ENCODE measurements around the gene AUTS2.

The AUTS2 gene

GRCh38 chr7:70134029-70134770 is 535.9 kb downstream of the AUTS2 start:
- DNase-seq (ENCODE audit: low read depth) = no peak

GRCh38 chr7:70135656-70136055 is 537.4 kb downstream of the AUTS2 start:
- DNase-seq (ENCODE audit: low read depth) = no peak

- DNase-seq (ENCODE audit: low read depth) = no peak
These were observed 538.9 kb downstream of the AUTS2 start for GRCh38 chr7:70137126-70137525.

GRCh38 chr7:70142247-70142932 is 544.1 kb downstream of the AUTS2 start:
- no peak for DNase-seq (ENCODE audit: low read depth)

- no peak for DNase-seq (ENCODE audit: low read depth)
These were observed 545.1 kb downstream of the AUTS2 start for GRCh38 chr7:70143075-70144044.

- DNase-seq (ENCODE audit: low read depth) = no peak
These were observed 550.7 kb downstream of the AUTS2 start for GRCh38 chr7:70148997-70149396.

- no peak for DNase-seq (ENCODE audit: low read depth)
These were observed 554.0 kb downstream of the AUTS2 start for GRCh38 chr7:70152313-70152712.

GRCh38 chr7:70153933-70154332 is 555.7 kb downstream of the AUTS2 start:
- no peak for DNase-seq (ENCODE audit: low read depth)

GRCh38 chr7:70154521-70155180 is 556.4 kb downstream of the AUTS2 start:
- DNase-seq (ENCODE audit: low read depth) = no peak

- DNase-seq (ENCODE audit: low read depth) = no peak
These were observed 557.8 kb downstream of the AUTS2 start for GRCh38 chr7:70156057-70156456.

- DNase-seq (ENCODE audit: low read depth) = no peak
These were observed 560.8 kb downstream of the AUTS2 start for GRCh38 chr7:70159121-70159520.

- DNase-seq (ENCODE audit: low read depth) = no peak
These were observed 567.3 kb downstream of the AUTS2 start for GRCh38 chr7:70165477-70166170.

- no peak for DNase-seq (ENCODE audit: low read depth)
These were observed 573.2 kb downstream of the AUTS2 start for GRCh38 chr7:70171369-70171920.

- no peak for DNase-seq (ENCODE audit: low read depth)
These were observed 578.9 kb downstream of the AUTS2 start for GRCh38 chr7:70177166-70177565.

GRCh38 chr7:70178211-70178610 is 579.9 kb downstream of the AUTS2 start:
- DNase-seq (ENCODE audit: low read depth) = no peak

GRCh38 chr7:70178787-70179186 is 580.5 kb downstream of the AUTS2 start:
- no peak for DNase-seq (ENCODE audit: low read depth)

GRCh38 chr7:70182521-70182920 is 584.2 kb downstream of the AUTS2 start:
- DNase-seq (ENCODE audit: low read depth) = no peak

GRCh38 chr7:70183278-70183677 is 585.0 kb downstream of the AUTS2 start:
- DNase-seq (ENCODE audit: low read depth) = no peak

- no peak for DNase-seq (ENCODE audit: low read depth)
These were observed 590.8 kb downstream of the AUTS2 start for GRCh38 chr7:70188901-70189650.

- DNase-seq (ENCODE audit: low read depth) = no peak
These were observed 591.5 kb downstream of the AUTS2 start for GRCh38 chr7:70189776-70190175.
